GM23248 (cell line): Measurements from ENCODE around the gene SGTA.

Experiments
- EZH2 ChIP-seq: fragments of 200-600 bp; sonication (generic); IDR thresholded peaks from 2 replicates; pipeline ENCODE4 v1.6.1; 2018; ENCODE audit warnings: antibody characterized with exemption, mild to moderate bottlenecking; ENCODE audit not compliant: insufficient read depth, poor library complexity, severe bottlenecking
- EZH2phosphoT487 ChIP-seq: fragments of 200-600 bp; sonication (generic); IDR thresholded peaks from 2 replicates; pipeline ENCODE4 v1.6.1; 2018; ENCODE audit warnings: antibody characterized with exemption, moderate library complexity, mild to moderate bottlenecking, low read depth; ENCODE audit not compliant: insufficient read depth

- no peak for TF ChIP-seq EZH2
- TF ChIP-seq EZH2phosphoT487 = no peak
These were observed 8.9 kb downstream of the SGTA start for GRCh38 chr19:2774083-2774679.
